Lung (tissue), 16 donors: ENCODE measurements around the gene CHST11. TPM values are rescaled to one million over a fixed set of nuclear protein-coding genes. Genes with fewer than 3 reads are reported as not detected.

Source experiments
- ATAC-seq: fragments of 200-7000 bp; cut with Tn5 transposase; one replicate; pipeline ENCODE4 v1.9.1; 2020; ENCODE audit warnings: moderate number of reproducible peaks; ENCODE audit not compliant: insufficient read depth, low FRiP score
- DNase-seq, 3 donors: peaks; one replicate each; pipeline ENCODE4 v3.0.0-alpha.2; 2013 to 2017
- H3K27ac ChIP-seq, 2 donors: one replicate each; pipeline ENCODE4 v1.5.1; 2013; ENCODE audit warnings: mild to moderate bottlenecking in 2 of 2, moderate library complexity in 2 of 2, control low read depth in 1 of 2, inconsistent platforms in 1 of 2, low read depth in 1 of 2, low read length in 1 of 2
- H3K27me3 ChIP-seq, 3 donors: one replicate each; pipeline ENCODE4 v1.5.1; 2013; ENCODE audit warnings: low read length in 2 of 3; ENCODE audit not compliant: control insufficient read depth in 3 of 3, insufficient read depth in 3 of 3
- H3K36me3 ChIP-seq, 4 donors: one replicate each; pipeline ENCODE4 v1.5.1; 2013; ENCODE audit warnings: low read length in 4 of 4, mild to moderate bottlenecking in 1 of 4, moderate library complexity in 1 of 4; ENCODE audit not compliant: control insufficient read depth in 4 of 4, insufficient read depth in 4 of 4
- H3K4me1 ChIP-seq, 5 donors: one replicate each; pipeline ENCODE4 v1.5.1; 2013; ENCODE audit warnings: low read length in 5 of 5, mild to moderate bottlenecking in 2 of 5, moderate library complexity in 1 of 5; ENCODE audit not compliant: control insufficient read depth in 5 of 5, insufficient read depth in 5 of 5
- H3K4me3 ChIP-seq: one replicate; pipeline ENCODE4 v1.5.1; 2013; ENCODE audit warnings: mild to moderate bottlenecking, control low read depth, moderate library complexity
- H3K9ac ChIP-seq, 2 donors: one replicate each; pipeline ENCODE4 v1.5.1; 2013; ENCODE audit warnings: low read length in 2 of 2, control low read depth in 1 of 2; ENCODE audit not compliant: insufficient read depth in 1 of 2
- H3K9me3 ChIP-seq, 4 donors: one replicate each; pipeline ENCODE4 v1.5.1; 2013; ENCODE audit warnings: low read length in 3 of 4, mild to moderate bottlenecking in 1 of 4, moderate library complexity in 1 of 4; ENCODE audit not compliant: control insufficient read depth in 4 of 4, insufficient read depth in 3 of 4
- CTCF ChIP-seq: IDR thresholded peaks from 2 replicates; pipeline ENCODE4 v1.5.1; 2012; ENCODE audit warnings: mild to moderate bottlenecking; ENCODE audit errors: control extremely low read depth, extremely low read depth
- WGBS, 2 donors: extraction: QIAGEN DNeasy Blood & Tissue Kit; methylation state at CpG; one replicate each; pipeline ENCODE4 v1.1.7; 2013; 5-methylcytosine and 5-hydroxymethylcytosine counted together
- long read RNA-seq, 5 donors: transcript quantifications; one replicate each; lab custom pipeline, GENCODE V29; 2026
- polyA plus RNA-seq, 2 donors: library from polyadenylated mRNA; stranded (reverse); fragments of 200-250 nt; gene quantifications; one replicate each; pipeline ENCODE4 v1.2.1, GENCODE V29; 2013
- total RNA-seq, 2 donors: library from RNA; depleted of rRNA in 1 of 2; stranded (reverse); fragments of >200 nt in 1 of 2; gene quantifications; one replicate each; pipeline ENCODE4 v1.2.1, GENCODE V29; 2014 to 2021
- donor health status: control.
- donor health status: control.
- donor health status: Bipolar disorder and iron deficiency.
- donor health status: healthy.
- donor health status: DM: yes; HTN: yes; CAD: no.

CHST11 gene
- total RNA-seq: 10 to 100 TPM; 26.4 to 63.2 TPM
- 10 to 100 TPM in 1 of 2 donors, 1 to 10 TPM in 1; 9.0 to 29.1 TPM for polyA plus RNA-seq
- long read RNA-seq, donor 1, full-length matches to known transcripts: 6 of 6 reads
- long read RNA-seq, donor 1, partial matches to known transcripts: 0 of 6 reads
- long read RNA-seq, donor 1, other reads (novel, unspliced or antisense): 0 of 6 reads
- long read RNA-seq, donor 2, full-length matches to known transcripts: 4 of 4 reads
- long read RNA-seq, donor 2, partial matches to known transcripts: 0 of 4 reads
- long read RNA-seq, donor 2, other reads (novel, unspliced or antisense): 0 of 4 reads
- long read RNA-seq, donor 3, full-length matches to known transcripts: 3 of 3 reads
- long read RNA-seq, donor 3, partial matches to known transcripts: 0 of 3 reads
- long read RNA-seq, donor 3, other reads (novel, unspliced or antisense): 0 of 3 reads
- long read RNA-seq, donor 4, full-length matches to known transcripts: 8 of 8 reads
- long read RNA-seq, donor 4, partial matches to known transcripts: 0 of 8 reads
- long read RNA-seq, donor 4, other reads (novel, unspliced or antisense): 0 of 8 reads
- long read RNA-seq, donor 5, full-length matches to known transcripts: 11 of 21 reads
- long read RNA-seq, donor 5, partial matches to known transcripts: 10 of 21 reads
- long read RNA-seq, donor 5, other reads (novel, unspliced or antisense): 0 of 21 reads

- Histone ChIP-seq H3K9me3 (no peaks in the 10 kb centered on the region), H3K27ac (peak within 1 kb of the TSS; percentile 37 to 91), H3K27me3 (peaks cover 0 to 8% (median 6%) of the 10 kb centered on the region in 3 donors), H3K9ac (peak within 1 kb of the TSS; percentile 56 to 71), H3K4me1 (peaks cover 0 to 21% (median 0%) of the 10 kb centered on the region in 5 donors), H3K4me3 (peak within 1 kb of the TSS; percentile 81), H3K36me3 (no peaks in the 10 kb centered on the region)
- no peak for TF ChIP-seq CTCF
- ATAC-seq: peak; percentile 91
- peak; percentile 93 to 96 (median 94) for DNase-seq
- WGBS, 2 donors: 0 to 1% methylated on average over 47 of the region's 47 CpGs
Measured at GRCh38 chr12:104456417-104456949, at the start of gene CHST11. Gene CHST11, plus strand, starts transcription at chr12:104456948.

GRCh38 chr12:104407438-104407837 is 49.3 kb upstream of the CHST11 start:
- no peak for TF ChIP-seq CTCF
- peaks cover 0 to 4% (median 0%) of the 10 kb centered on the region in 4 donors for H3K9me3 ChIP-seq

GRCh38 chr12:104407922-104408321 is 48.8 kb upstream of the CHST11 start:
- 37 to 62% methylated on average over 4 of the region's 4 CpGs for WGBS, 2 donors

More at GRCh38 chr12:104407438-104407837, 49.3 kb upstream of the CHST11 start:
- no peaks in the 10 kb centered on the region for H3K27me3 ChIP-seq
- no peak overlapping the region for H3K9ac ChIP-seq
- ATAC-seq: no peak
- no peaks in the 10 kb centered on the region for H3K36me3 ChIP-seq
- peaks cover 0 to 4% (median 0%) of the 10 kb centered on the region in 5 donors for H3K4me1 ChIP-seq
- H3K4me3 ChIP-seq: no peak overlapping the region
- no peak overlapping the region for H3K27ac ChIP-seq
- DNase-seq: no peak
- WGBS, 2 donors: 88 to 95% methylated on average over 5 of the region's 5 CpGs

More at GRCh38 chr12:104407922-104408321, 48.8 kb upstream of the CHST11 start:
- no peak overlapping the region for H3K9ac ChIP-seq
- H3K4me3 ChIP-seq: no peak overlapping the region
- H3K4me1 ChIP-seq: peaks cover 0 to 4% (median 0%) of the 10 kb centered on the region in 5 donors
- TF ChIP-seq CTCF: no peak
- H3K9me3 ChIP-seq: peaks cover 0 to 4% (median 0%) of the 10 kb centered on the region in 4 donors
- H3K27ac ChIP-seq: peak overlapping the region in 1 of 2 donors; percentile 31
- H3K36me3 ChIP-seq: no peaks in the 10 kb centered on the region
- no peaks in the 10 kb centered on the region for H3K27me3 ChIP-seq
- peak in 1 of 3 donors; percentile 21 for DNase-seq
- ATAC-seq: no peak
